HG02840 (cell line): ENCODE data around the gene VPS51.
A peak's percentile ranks its signal among the peaks of the same experiment; 100 is the strongest.
"Not testable (repeated sequence)": the region's sequence is repeated elsewhere in the genome, so short reads cannot be mapped to it uniquely, and the experiment has no call there.

Experiments
- ATAC-seq: cut with Tn5 transposase; IDR thresholded peaks from one replicate; pipeline ENCODE4 v1.9.1; 2021; ENCODE audit warnings: mild to moderate bottlenecking, moderate library complexity, moderate number of reproducible peaks; ENCODE audit not compliant: unreplicated experiment, low FRiP score

Gene VPS51

GRCh38 chr11:65118097-65118837 lies 22.3 kb downstream of the VPS51 start:
- no peak for ATAC-seq

- not testable (repeated sequence) for ATAC-seq
These were observed 23.1 kb downstream of the VPS51 start for GRCh38 chr11:65118891-65119669.

DNA sequence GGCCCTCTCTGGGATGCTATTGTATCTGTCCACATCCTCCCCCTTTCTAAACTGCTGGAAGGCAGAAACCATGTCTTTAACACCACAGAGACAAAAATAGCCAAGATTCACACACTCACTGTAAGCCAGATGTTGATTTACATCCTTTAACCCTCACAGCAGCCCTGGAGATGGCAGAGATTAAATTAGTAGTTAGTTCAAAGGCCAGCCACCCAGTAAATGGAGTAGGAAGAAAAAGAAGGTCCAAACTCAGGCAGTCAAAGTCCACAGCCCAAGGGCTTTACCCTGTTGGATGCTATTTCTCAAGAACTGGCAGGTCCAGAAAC lies 23.6 kb downstream of the VPS51 start:
- ATAC-seq = no peak

- ATAC-seq = no peak
These were observed 24.8 kb downstream of the VPS51 start for GRCh38 chr11:65120831-65121230.

- ATAC-seq = no peak
These were observed 25.4 kb downstream of the VPS51 start for GRCh38 chr11:65121447-65121864.

DNA sequence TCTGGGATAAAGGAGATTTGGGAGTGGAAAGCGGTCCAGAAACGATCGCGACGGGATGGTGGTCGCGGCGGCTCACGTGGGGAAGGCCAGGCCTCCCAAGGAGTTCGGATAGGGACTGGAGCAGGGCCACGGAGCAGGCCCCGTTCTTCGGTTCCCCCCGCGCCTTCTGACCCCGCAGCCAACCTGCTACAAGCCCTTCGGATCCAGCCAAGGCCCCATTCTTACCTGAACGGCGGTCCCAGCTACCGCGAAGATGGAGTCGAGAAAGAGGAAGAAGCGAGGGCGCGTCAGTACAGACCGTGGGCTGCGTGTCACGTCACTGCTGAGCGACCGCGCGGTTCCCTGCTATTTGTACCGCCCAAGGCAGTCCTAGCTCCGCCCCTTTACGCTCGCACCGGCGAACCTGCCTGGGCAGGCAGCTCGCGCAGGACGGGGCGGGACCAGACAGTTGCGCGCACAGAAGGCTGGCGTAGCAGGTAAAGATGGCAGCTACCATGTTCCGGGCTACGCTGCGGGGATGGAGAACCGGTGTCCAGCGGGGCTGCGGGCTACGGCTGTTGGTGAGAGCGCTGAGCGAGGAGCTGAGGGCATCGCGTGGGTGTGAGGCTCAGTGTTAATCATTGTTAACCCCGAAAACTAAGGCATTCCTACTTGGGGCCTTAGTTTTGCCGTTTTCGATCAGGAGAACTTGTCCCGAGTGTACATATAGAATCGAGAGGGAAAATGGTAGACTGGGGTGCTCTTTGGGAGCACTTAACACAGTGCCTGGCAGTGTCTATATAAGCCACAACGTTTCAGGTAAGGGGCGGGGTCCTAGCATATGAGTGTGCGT lies 26.1 kb downstream of the VPS51 start, which contains the start of the genes FAU and MRPL49:
Gene FAU, minus strand, starts transcription at position 270 of the 832 bp plus-strand sequence. CDS start 321 bp downstream, outside the sequence.
Gene MRPL49, plus strand, starts transcription at position 457 of the 832 bp plus-strand sequence. Its CDS starts 26 bp downstream, at position 483.
- peak; percentile 63 for ATAC-seq

DNA sequence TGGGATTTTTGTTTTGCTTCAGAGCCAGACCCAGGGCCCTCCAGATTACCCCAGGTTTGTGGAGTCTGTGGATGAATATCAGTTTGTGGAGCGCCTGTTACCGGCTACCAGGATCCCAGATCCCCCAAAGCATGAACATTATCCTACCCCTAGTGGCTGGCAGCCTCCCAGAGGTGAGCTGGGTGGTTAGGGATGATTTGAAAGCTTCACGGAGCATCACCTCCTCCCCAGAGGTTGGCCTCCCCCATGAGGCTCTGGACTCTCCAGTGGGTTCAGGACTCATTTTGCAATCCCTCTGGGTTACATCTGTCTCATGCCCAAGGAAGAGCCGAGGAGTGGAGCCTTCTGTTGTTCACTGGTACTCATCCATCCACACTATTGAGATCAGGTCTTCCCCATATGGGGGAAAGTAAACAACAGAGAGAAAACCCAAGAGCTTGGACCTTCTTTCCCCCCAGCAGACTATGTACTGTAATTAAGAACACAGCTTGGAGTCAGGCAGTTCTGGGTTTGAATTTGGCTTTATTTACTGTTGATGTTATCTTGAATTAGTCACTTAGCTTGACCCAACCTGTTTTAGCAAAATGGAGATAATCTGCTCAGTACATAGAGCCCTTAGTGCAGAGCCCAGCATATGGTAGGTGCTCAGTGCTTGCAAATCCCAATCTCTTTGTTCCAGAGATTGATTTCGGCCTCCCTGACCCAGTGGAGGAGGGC lies 28.6 kb downstream of the VPS51 start:
- ATAC-seq = no peak

DNA sequence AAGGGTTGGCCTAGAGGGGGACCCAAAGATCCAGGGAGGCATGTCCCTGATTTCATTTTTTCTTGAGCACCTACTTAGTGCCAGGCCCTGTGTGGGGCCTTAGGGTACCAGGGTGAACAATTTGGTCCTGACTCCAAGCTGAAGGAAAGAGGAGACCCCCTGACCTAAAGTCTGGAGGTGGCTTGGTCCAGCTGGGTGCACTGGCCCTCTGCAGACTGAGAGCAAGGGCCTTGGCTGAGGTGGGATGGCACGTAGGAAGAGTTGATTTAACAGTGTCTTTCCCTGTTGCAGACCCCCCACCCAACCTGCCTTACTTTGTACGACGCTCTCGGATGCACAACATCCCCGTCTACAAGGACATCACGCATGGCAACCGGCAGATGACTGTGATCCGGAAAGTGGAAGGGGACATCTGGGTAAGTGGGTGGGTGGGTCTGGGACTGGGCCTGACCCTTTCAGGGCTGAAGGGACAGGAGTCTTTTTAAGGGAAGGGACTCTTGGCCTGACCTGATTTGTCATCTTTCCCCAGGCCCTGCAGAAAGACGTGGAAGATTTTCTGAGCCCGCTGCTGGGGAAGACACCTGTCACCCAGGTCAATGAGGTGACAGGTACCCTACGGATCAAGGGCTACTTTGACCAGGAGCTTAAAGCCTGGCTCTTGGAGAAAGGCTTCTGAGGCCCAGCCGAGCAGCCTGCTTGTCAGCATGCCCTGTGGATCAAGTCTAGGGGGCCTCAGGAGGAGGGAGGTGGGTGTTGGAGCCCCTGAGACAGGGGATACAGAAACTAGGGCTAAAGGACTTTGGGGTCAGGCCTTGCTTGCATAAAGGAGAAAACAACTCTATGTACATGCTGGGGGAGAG lies 29.4 kb downstream of the VPS51 start:
- no peak for ATAC-seq

DNA sequence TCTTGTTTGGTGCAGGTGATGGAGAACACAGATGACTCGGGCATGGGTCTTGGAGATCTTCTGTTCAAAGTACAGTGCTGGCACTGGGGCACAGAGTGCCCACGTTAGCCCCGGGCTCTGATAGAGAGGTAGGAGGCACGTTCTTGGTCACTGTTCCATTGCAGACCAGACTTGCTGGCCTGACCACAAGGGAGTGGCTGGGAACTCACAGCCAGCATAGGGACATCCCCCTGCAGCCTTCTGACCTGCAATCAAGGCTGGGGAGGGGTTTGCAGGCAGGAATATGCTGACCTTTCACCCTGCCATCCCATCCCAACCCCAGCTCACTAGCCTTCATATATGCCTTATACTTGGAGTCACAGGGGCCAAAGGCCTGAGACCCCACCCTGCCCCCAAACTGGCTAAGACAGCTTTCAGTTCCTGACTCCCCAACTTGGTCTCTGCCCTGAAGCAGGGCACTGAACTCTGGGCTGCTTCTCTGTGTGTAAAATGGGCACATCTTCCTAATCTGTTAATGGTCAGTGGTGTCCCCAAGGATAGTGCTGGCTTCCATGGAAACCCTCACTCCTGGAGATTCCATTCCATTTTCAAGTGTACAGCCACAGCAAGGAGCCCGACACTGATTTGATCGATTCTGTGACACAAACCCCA lies 30.7 kb downstream of the VPS51 start:
- no peak for ATAC-seq

DNA sequence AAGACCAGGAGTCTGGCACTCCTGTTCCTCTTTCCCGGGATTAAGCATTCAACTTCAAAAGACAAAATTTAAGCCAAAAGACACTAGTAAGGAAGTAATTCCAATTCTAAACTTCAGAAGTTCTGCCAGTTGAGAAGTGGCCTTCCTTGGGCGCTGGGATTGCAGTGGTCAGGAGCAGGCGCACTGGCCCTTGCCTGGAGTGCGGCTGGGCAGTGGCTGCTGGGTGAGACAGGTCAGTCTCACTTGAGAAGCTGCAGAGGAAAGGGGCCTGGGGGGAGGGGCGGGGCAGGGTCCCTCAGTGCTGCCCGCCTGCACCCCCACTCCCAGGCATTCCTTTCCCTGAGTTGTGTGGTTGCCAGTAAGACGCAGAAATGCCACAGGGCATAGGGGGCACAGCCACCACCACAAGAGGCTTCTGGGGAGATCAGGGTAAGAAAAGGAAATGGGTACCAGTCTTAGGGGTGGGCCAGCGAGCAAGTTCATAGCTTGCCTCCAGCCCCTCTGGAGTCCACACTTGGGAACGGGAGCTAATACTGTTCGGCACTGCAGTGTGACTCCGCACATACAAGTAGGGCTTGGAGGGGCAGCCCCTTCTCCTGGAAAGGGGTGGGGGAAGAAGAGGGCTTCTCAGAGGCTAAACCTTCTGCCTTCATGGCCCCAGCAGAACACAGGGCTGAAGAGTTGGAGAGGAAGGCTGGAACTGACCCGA lies 31.6 kb downstream of the VPS51 start:
- ATAC-seq = no peak

DNA sequence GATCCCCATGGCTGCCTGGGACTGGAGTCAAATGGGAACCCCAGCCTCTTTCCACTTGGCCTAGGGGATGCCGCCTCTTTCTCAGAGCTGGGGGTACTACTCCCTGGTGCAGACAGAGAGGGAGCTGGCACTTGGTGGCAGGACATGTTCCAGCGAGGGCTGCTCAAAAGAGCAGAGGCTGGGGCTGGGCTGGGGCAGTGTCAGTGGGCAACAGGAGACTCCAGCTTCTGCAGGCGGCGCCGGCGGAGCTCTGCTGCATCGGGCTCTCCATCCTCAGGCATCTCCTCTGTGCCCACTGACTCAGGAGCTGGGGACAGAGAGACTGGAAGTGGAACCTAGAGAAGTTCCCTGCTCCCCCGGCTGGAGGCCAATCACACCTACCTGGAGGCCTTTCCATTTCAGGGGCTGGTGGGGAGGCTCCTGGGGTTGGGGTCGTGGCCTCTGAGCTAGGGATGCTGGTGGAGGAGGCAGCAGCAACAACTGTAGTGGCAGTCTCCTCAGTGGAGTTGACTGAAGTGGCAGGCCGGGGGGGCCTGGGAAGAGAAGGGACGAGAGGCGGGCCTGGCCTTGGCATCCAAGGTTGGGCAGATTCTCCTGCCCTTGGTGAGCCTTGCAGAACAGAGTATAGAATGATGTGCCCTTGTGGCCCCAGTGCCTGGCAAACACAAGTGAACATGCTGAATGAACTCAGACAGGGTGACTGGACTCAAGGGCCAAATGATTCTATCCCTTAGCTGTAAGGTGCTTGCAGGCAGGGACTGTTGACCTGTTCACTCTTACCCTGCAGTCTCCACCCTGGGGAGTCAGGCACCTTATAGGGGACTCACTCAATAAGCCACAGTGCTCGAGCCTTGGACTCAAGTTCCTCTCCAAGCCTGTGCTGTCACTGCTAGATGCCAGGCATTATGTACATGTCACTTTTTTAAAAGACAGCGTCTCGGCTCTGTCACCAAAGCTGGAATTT lies 32.5 kb downstream of the VPS51 start:
- no peak for ATAC-seq

GRCh38 chr11:65129649-65130441 lies 33.8 kb downstream of the VPS51 start:
- ATAC-seq = no peak

DNA sequence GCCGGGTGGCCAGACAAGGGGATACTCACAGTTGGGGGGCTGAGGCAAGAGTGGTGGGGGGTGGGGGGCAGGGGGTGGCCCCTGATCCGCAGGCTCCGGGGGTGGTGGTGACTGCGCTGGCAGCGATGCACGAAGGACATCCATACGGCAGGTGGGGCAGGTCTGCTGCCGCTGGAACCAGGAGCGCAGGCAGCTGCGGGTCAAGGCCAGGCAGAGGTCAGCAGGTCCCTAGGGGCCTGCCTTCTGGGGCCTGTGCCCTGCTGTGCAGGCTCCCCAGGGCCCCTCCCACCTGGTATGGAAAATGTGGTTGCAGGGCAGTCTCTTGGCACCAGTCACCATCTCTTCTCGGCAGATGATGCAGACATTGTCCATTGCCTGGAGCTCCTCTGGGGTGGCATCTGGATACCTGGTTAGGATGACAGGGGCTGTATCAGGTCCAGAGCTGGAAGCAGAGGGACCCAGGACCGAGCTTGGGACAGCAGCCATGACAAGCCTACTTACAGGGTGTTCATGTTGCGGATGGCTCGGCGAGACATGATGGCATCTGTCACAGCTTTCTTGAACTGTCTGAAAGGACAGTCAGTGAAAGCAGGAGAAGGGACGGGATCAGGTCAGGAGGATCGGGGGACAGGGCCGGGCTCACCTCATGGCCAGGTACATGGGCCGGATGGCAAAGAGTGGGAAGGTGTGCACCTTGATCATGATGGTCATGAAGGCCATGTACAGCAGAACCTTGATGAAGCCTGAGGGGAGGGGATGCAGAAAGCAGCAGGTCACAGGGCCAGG lies 34.8 kb downstream of the VPS51 start:
- no peak for ATAC-seq

- ATAC-seq = no peak
These were observed 35.4 kb downstream of the VPS51 start for GRCh38 chr11:65131417-65131776.

- no peak for ATAC-seq
These were observed 35.9 kb downstream of the VPS51 start for GRCh38 chr11:65131895-65132237.
